PC-3 (cell line): ENCODE measurements around the gene BCAR3. TPM values are rescaled to one million over a fixed set of nuclear protein-coding genes. Genes with fewer than 3 reads are reported as not detected.

Source experiments
- ATAC-seq: fragments of 200-7000 bp; cut with Tn5 transposase; 2 replicates; pipeline ENCODE4 v1.9.1; 2020; ENCODE audit warnings: mild to moderate bottlenecking, moderate library complexity
- BruUV-seq: library from RNA; stranded (reverse); fragments of 400-500 nt; replicated peaks from 2 replicates; lab custom pipeline; 2021; lab: Mats Ljungman, UMichigan
- CTCF ChIA-PET: fragments of 300-600 bp; sonication (Branson Sonifier 250); formaldehyde crosslinking; loops from one replicate; lab custom pipeline; 2022; ENCODE audit warnings: antibody characterized with exemption; lab: Charles Lee
- POLR2A ChIA-PET: fragments of 300-600 bp; sonication (Branson Sonifier 250); formaldehyde crosslinking; loops from one replicate; lab custom pipeline; 2022; ENCODE audit warnings: antibody characterized with exemption; ENCODE audit not compliant: unreplicated experiment; lab: Charles Lee
- DNase-seq: peaks from one replicate; pipeline ENCODE4 v3.0.0-alpha.2; 2015
- H2AFZ ChIP-seq: fragments of 300-600 bp; sonication (generic); 2 replicates; pipeline ENCODE4 v1.6.0; 2016; ENCODE audit warnings: antibody characterized with exemption, low read length
- H3F3A ChIP-seq: fragments of 300-600 bp; sonication (generic); one replicate; pipeline ENCODE4 v1.6.0; 2017; ENCODE audit warnings: antibody characterized with exemption, low read length, control low read depth, mild to moderate bottlenecking; ENCODE audit not compliant: unreplicated experiment
- H3K27ac ChIP-seq: fragments of 300-600 bp; sonication (generic); 2 replicates; pipeline ENCODE4 v1.5.1; 2016; ENCODE audit warnings: mild to moderate bottlenecking, low read length
- H3K27me3 ChIP-seq: fragments of 300-600 bp; sonication (generic); 2 replicates; pipeline ENCODE4 v1.6.1; 2016; ENCODE audit warnings: low read length, mixed read lengths
- H3K36me3 ChIP-seq: fragments of 300-600 bp; sonication (generic); 2 replicates; pipeline ENCODE4 v1.6.1; 2016; ENCODE audit warnings: low read depth, mixed run types, low read length, mixed read lengths
- H3K4me1 ChIP-seq: fragments of 300-600 bp; sonication (generic); 2 replicates; pipeline ENCODE4 v1.5.1; 2016; ENCODE audit warnings: low read length; ENCODE audit not compliant: insufficient read depth
- H3K4me2 ChIP-seq: fragments of 300-600 bp; sonication (generic); 2 replicates; pipeline ENCODE4 v1.6.0; 2016; ENCODE audit warnings: low read length
- H3K4me3 ChIP-seq: fragments of 300-600 bp; sonication (generic); 2 replicates; pipeline ENCODE4 v1.5.1; 2016; ENCODE audit warnings: mild to moderate bottlenecking, low read length, mixed read lengths
- H3K79me2 ChIP-seq: fragments of 300-600 bp; sonication (generic); 2 replicates; pipeline ENCODE4 v1.6.1; 2017; ENCODE audit warnings: low read length, mixed read lengths
- H3K9ac ChIP-seq: fragments of 300-600 bp; sonication (generic); 2 replicates; pipeline ENCODE4 v1.6.0; 2016; ENCODE audit warnings: mild to moderate bottlenecking, low read length
- H3K9me2 ChIP-seq: fragments of 300-600 bp; sonication (generic); replicated peaks from 2 replicates; pipeline ENCODE4 v1.6.1; 2016; ENCODE audit warnings: mixed run types, low read length, mixed read lengths
- H3K9me3 ChIP-seq: fragments of 300-600 bp; sonication (generic); 2 replicates; pipeline ENCODE4 v1.6.1; 2016; ENCODE audit warnings: low read length, mixed read lengths
- H4K20me1 ChIP-seq: fragments of 300-600 bp; sonication (generic); 2 replicates; pipeline ENCODE4 v1.6.1; 2016; ENCODE audit warnings: low read length, mixed read lengths
- EZH2 ChIP-seq: fragments of 300-600 bp; sonication (generic); IDR thresholded peaks from one replicate; pipeline ENCODE4 v1.6.1; 2017; ENCODE audit warnings: antibody characterized with exemption, mild to moderate bottlenecking, low read length; ENCODE audit not compliant: unreplicated experiment
- EZH2phosphoT487 ChIP-seq: fragments of 300-600 bp; sonication (generic); IDR thresholded peaks from 2 replicates; pipeline ENCODE4 v1.6.1; 2018; ENCODE audit warnings: mild to moderate bottlenecking, antibody characterized with exemption, low read length, borderline replicate concordance
- intact Hi-C: fragments of 100-400 bp; cut with micrococcal nuclease; formaldehyde crosslinking; loops from 2 replicates; pipeline ENCODE4 v1.9.0; 2023
- total RNA-seq: library from RNA; depleted of rRNA; stranded (reverse); fragments of >200 nt; gene quantifications from 2 replicates; pipeline ENCODE4 v1.2.3, GENCODE V29; 2014
- TF ChIP-seq, protein P1 (sequence below): fragments of 300-600 bp; sonication (generic); conservative IDR thresholded peaks from 2 replicates; pipeline ENCODE4 v1.5.1; 2017; ENCODE audit warnings: antibody characterized with exemption, low read depth, mild to moderate bottlenecking, low read length

Gene BCAR3
- total RNA-seq, 1 experiment from 2014 or later: 171 TPM

DNA sequence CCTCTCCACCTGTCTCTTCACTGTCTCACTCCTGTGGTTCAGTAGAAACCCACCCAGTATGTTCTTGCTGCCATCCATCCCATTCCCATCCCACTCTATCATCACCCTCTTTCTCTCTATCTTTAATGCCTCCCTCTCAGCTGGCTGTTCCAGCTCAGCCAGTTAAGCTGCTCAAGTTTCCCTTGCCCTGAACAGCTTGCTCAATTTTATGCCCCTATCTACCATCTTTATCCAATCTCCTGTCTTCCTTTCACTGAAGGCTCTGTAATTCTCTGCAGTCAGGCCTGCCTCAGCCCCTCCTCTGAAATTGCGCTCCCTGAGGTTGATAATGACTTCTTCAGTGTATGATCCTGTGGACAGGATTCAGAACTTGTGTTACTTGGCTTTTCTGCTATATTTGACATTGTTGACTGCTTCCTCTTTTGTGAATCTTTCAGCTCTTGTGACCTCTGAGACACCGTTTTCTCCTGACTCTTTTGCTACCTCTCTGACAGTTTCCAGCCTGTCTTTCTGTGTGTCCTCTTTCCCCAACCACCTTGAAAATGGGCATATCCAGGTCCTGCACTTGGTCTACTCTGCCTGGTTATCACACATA lies 13.9 kb upstream of the BCAR3 start:
- H3K9me2 ChIP-seq: no peaks in the 10 kb centered on the region
- ATAC-seq (no peak), DNase-seq (no peak)
- H3K4me3 ChIP-seq: no peak overlapping the region
- peaks cover 54% of the 10 kb centered on the region for H3K4me1 ChIP-seq
- POLR2A ChIA-PET: no interaction called here
- intact Hi-C loops: no loop called here
- peak overlapping the region; percentile 99 for H3K27ac ChIP-seq
- H3F3A ChIP-seq: peaks cover 24% of the 10 kb centered on the region
- H3K36me3 ChIP-seq: peaks cover 32% of the 10 kb centered on the region
- no peak for TF ChIP-seq EZH2
- TF ChIP-seq, protein P1, sequence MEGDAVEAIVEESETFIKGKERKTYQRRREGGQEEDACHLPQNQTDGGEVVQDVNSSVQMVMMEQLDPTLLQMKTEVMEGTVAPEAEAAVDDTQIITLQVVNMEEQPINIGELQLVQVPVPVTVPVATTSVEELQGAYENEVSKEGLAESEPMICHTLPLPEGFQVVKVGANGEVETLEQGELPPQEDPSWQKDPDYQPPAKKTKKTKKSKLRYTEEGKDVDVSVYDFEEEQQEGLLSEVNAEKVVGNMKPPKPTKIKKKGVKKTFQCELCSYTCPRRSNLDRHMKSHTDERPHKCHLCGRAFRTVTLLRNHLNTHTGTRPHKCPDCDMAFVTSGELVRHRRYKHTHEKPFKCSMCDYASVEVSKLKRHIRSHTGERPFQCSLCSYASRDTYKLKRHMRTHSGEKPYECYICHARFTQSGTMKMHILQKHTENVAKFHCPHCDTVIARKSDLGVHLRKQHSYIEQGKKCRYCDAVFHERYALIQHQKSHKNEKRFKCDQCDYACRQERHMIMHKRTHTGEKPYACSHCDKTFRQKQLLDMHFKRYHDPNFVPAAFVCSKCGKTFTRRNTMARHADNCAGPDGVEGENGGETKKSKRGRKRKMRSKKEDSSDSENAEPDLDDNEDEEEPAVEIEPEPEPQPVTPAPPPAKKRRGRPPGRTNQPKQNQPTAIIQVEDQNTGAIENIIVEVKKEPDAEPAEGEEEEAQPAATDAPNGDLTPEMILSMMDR: no peak
- no peak for TF ChIP-seq EZH2phosphoT487
- H4K20me1 ChIP-seq: no peaks in the 10 kb centered on the region
- peak overlapping the region; percentile 96 for H3K9ac ChIP-seq
- CTCF ChIA-PET: no interaction called here
- BruUV-seq: no TSS peak
- no peak overlapping the region for H2AFZ ChIP-seq
- no peaks in the 10 kb centered on the region for H3K27me3 ChIP-seq
- peak overlapping the region; percentile 78 for H3K4me2 ChIP-seq
- H3K79me2 ChIP-seq: peaks cover 61% of the 10 kb centered on the region
- H3K9me3 ChIP-seq: no peaks in the 10 kb centered on the region

DNA sequence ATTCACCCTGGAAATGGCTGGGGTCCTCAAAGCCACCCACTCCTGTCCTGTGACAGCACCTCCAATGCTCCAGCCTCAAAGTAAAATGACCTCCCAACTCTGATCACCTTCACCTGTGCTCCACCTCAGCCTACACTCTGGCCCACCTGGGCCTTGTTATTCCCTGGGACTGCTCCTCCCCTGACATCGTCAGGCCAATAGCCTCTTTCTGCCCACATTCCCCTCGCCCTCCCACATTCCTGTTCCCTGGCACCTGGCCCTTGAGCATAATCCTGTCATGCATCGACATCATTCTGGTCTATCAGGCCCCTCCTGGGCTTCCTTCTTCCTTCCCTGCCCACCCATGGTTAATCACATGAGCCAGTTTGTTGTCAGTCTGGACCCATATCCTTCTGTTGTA lies 13.2 kb upstream of the BCAR3 start:
- peak; percentile 87 for DNase-seq
- Histone ChIP-seq H3K36me3 (peaks cover 30% of the 10 kb centered on the region), H3K27me3 (no peaks in the 10 kb centered on the region), H3K4me1 (peaks cover 56% of the 10 kb centered on the region), H3K9ac (peak overlapping the region; percentile 96), H3K4me2 (peak overlapping the region; percentile 78), H4K20me1 (no peaks in the 10 kb centered on the region), H3K9me2 (no peaks in the 10 kb centered on the region), H3K9me3 (no peaks in the 10 kb centered on the region), H3K27ac (peak overlapping the region; percentile 99), H2AFZ (no peak overlapping the region), H3K4me3 (peak overlapping the region; percentile 37; the same call in 1 of the 2 replicates), H3K79me2 (peaks cover 62% of the 10 kb centered on the region), H3F3A (peaks cover 24% of the 10 kb centered on the region)
- BruUV-seq: no TSS peak
- TF ChIP-seq EZH2phosphoT487: no peak
- no peak for TF ChIP-seq EZH2
- TF ChIP-seq, protein P1: no peak
- POLR2A ChIA-PET: no interaction called here
- intact Hi-C loops: no loop called here
- no peak for ATAC-seq
- CTCF ChIA-PET: no interaction called here

DNA sequence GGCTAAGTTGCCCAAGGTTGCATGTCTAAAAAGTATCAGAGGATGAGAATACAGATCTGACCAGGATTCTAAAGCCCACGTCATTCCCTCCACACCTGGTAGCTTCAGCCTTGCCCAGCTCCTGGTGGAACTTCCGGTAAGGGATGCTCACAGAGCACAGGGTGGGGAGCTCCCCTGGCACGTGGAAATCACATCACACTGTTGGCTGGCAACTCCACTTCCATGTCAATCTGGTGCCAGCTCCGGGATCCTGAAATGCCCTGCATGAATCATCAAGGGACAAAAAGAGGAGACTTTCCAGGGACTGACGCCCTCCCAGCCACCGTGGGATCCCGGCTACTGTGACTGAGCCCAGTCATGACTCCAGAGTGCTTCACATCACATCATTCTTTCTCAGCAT lies 12.4 kb upstream of the BCAR3 start:
- Histone ChIP-seq H3K9ac (peak overlapping the region; percentile 96), H3K4me1 (peaks cover 56% of the 10 kb centered on the region), H3F3A (peaks cover 24% of the 10 kb centered on the region), H3K9me3 (no peaks in the 10 kb centered on the region), H3K36me3 (peaks cover 27% of the 10 kb centered on the region), H3K4me2 (peak overlapping the region; percentile 78), H2AFZ (no peak overlapping the region), H3K27ac (peak overlapping the region; percentile 99), H3K79me2 (peaks cover 66% of the 10 kb centered on the region), H3K27me3 (no peaks in the 10 kb centered on the region), H4K20me1 (no peaks in the 10 kb centered on the region), H3K4me3 (peak overlapping the region; percentile 37), H3K9me2 (no peaks in the 10 kb centered on the region)
- no TSS peak for BruUV-seq
- TF ChIP-seq, protein P1: no peak
- no peak for TF ChIP-seq EZH2phosphoT487
- ChIA-PET POLR2A (interaction anchor here (0.5 to 2.7 kb wide), 6 partner anchors 12 to 118 kb away, joined by 3 to 27 read pairs (median 6); partner anchors contain the start of gene BCAR3), CTCF (interaction anchor here (0.7 kb wide), 1 partner anchor 120 kb away, joined by 3 read pairs; no protein-coding TSS in a partner anchor)
- intact Hi-C loops: no loop called here
- peak; percentile 18 for ATAC-seq
- peak; percentile 87 for DNase-seq
